ENCODE data around the gene CBX3.
A peak's percentile ranks its signal among the peaks of the same experiment; 100 is the strongest.
"Not testable (repeated sequence)": the region's sequence is repeated elsewhere in the genome, so short reads cannot be mapped to it uniquely, and the experiment has no call there.

The CBX3 gene

DNA sequence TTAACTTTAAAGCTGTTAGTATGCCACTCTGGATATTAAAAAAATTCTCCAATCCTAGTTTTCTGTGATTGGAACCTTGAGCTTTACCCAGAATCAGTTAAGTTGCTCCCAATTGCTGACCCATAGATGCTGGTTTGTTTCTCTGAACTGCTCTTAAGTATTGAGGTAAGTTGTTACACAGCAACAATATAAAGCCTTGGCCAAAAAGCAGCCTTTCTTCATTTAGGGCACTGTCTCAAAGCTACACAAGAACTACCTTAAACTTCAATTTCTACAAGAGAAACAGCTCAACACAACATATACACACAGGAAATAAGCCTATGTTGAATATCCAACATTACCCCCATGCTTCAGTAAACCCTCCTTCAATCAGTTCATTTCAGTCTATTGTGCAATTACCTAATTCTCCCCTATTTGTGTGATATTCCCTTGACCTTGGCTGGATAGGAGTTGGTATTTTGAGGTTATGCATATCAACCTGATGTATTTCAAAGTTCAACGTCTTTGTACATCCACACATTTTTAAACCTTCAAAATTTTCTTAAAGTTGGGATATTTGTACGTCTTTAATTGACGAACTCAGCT lies 12.5 kb upstream of the CBX3 start:
- peak; percentile 61 for DNase-seq

DNA sequence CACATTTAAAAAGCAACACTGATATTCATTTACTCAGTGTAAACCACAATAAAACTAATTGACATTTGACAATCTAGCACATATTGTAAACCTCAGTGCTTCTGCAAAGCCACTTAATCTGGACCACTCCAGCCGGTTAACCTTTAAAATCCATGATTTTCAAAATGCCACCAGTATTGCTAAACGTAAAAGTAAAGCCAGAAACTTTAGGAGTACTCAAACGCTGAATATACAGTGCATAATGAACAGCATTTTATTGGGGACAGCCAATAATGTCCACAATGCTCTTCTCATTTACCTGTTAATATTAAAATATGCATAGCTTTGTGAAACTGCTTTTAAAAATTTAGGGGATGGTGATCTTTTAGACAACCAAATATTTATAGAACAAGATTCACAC lies 11.8 kb upstream of the CBX3 start:
- peak; percentile 45 for DNase-seq

DNA sequence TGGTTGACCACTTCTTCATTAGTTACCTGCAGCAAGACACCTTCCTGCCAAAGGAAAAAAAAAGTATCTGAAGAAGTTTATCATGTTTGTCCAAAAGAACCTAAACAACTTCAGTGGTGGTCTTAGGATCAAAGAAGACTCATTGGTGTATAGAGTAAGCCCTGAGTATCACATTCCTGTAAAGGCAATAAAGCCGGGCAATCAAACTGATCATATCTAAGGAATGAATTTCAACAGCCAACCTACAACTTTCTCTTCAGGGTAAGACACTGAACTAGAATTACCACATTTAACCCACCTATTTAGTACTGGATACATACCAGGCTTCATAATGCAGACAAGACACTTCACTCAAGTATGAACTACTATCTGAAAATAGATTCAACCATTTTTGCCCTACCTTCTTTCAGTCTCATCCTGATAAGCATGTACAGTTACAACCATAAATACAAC lies 11.1 kb upstream of the CBX3 start:
- DNase-seq = peak; percentile 55

DNA sequence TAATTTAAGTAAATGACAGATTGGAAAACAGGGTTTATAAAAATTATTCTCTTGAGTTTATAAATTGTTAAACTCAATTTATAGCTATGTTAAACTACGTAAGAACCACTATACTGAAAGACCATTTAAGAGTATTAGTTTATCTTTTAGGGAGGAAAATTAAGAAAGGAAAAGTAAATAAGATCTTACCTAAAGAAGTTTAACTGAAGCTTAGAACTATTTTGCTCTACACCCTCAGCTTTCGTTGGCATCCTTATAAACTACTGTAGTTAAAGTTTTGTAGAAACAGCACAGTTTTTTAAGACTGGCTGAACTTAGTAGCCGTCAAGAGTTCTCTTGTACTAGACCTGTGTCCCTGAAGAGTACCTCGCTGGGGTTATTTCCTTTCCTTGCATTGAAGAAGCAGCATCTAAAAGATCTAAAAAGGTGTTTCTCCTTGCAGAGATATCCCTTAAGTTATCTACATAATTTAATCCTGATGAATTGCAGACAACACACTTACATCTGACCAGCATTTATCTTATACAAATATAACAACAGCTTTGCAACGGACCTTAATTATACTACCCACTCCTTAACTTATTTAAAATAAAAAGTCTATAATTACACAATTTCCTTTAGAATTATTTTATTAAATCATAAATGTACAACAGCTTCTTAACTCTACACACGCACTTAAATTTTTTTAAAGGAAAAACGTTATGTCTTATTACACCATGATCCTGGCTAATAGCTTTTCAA lies 10.1 kb upstream of the CBX3 start:
- DNase-seq = peak; percentile 17

DNA sequence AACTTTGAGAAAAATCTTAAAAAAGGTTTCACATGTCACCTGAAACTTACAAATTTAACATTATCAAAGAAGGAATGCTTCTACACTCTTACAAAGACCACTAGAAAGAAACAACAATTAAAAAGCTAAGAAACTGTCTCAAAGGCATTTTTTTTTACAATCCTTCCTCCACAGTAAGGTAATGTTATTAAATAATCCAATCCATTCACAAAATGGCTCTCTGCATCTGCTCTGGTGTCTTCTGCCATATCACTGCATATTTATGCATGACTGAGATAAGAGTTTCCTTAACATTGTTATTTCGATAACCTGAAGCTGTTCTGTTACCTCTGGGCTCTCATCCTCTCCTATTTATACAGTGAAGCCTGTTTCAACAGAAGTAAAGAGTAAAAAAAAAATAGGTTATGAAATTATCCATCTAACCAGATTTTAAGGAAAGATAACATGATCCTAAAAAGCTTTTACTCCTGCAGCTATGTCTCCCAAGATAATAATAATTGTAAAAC lies 9.5 kb upstream of the CBX3 start:
- DNase-seq = peak; percentile 37

DNA sequence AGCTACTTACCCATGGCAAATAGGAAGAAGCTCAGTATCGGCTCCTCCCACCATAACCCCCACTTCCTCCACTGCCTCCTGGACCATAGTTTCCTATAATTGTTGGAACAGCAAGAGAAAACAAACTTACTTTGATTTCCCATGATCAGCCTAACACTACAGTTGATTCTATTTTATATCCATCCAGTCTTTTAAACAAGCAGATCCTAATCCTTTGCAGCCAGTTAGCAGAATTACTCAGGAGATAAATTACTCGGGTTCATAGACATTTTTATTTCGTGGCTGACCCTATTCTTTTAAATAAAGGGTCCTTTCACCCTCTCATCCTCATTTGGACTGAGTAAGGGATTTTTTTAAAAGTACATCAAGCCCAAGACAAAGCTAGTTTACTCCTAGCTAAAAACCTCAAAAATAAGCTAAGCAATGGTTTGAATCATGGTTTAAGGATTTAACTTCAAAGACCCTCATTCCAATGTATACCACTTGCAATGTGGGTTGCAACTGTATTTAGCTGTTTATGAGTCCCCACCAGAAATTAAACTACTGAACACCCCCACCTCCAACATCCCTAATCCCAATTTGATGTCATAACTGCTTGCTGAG lies 9.0 kb upstream of the CBX3 start:
- DNase-seq = peak; percentile 38

DNA sequence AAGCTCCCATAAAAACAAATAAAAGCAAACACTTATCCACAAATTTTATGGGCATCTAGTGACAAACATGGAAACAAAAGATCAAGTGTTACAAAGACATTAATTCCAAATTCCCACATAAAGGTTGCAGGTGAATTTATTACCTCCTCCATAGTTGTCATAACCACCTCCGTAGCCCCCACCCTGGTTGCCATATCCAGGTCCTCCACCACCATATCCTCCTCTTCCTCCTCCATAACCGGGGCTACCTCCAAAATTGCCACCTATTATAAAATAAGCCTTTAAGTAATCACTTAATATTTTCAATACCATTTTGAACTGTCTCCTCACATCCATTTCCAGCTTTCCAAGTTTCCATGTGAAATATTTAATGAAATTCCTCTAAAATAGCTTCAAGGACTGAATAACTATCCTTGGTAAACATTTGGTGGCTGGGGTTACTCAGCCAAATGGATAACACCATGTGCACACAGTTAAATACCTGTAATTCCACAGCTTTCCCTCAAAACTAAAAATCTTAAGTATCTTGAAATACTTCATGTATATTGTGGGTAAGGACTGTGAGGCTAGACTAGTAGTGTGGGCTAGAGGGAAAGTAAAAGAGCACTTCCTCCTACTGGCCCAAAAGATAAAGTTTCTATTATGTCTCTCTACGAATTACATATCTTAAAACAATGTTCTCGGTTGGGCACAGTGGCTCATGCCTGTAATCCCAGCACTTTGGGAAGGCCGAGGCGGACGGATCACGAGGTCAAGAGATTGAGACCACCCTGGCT lies 7.9 kb upstream of the CBX3 start:
- DNase-seq = peak; percentile 33

DNA sequence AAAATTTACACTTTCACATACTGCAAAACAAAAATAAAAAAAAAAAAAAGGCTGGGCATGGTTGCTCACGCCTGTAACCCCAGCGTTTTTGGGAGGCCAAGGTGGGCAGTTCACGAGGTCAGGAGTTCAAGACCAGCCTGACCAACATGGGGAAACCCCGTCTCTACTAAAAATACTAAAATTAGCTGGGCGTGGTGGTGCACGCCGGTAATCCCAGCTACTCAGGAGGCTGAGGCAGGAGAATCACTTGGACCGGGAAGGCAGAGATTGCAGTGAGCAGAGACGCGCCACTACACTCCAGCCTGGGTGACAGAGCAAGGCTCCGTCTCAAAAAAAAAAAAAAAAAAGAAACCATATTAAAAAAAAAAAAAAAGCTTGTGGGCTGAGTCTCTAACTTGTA lies 6.8 kb upstream of the CBX3 start:
- DNase-seq = not testable (repeated sequence)

DNA sequence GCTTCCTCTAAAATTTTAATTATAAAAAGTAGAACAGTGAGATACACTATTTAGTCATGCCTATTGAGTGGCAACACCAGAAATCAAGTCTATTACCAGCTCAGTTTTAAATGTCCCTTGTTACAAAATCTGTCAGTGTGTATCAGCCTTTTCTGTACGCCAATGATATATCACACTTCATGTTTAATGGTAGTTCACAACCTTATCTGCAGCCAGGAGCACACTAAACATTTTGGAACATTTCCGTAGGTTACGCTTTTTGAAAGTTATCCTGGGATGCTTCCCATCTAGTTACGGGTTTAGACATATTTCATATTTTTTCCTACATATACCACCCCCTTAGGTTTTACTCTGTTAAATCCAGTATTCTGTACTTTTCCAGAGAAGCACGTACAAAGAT lies 6.4 kb upstream of the CBX3 start:
- DNase-seq = no peak

DNA sequence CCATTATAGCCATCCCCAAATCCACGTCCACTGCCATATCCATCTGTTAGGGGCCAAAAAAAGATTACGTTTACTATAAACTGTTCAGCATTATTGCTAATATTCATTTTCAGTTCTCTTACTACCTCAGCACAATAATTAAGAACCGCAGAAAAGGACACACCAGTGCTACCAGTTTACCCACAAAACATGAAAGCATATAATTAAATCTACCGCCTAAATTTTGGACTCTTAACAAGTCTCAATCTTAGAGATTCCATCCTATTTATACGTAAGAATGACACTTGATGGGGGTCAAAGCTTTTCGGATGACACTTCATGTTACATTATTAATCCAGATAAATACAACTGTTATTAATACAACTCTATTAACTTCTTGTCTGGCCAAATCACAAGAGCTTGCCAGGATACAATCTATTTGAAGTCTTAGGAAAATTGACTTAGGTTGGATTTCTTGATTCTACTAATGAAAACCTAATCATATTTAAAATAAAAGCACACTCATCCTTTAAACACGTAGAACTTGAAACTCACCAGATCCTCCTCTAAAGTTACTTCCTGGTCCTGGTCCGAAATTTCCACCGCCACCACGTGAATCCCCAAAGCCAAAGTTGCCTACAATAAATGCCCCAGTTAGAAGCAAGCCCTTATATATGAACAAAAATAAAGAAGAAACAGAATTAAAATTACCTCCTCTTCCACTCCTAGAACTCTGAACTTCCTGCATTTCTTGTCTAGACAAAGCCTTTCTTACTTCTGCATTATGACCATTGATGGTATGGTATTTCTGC lies 5.5 kb upstream of the CBX3 start:
- DNase-seq = no peak

DNA sequence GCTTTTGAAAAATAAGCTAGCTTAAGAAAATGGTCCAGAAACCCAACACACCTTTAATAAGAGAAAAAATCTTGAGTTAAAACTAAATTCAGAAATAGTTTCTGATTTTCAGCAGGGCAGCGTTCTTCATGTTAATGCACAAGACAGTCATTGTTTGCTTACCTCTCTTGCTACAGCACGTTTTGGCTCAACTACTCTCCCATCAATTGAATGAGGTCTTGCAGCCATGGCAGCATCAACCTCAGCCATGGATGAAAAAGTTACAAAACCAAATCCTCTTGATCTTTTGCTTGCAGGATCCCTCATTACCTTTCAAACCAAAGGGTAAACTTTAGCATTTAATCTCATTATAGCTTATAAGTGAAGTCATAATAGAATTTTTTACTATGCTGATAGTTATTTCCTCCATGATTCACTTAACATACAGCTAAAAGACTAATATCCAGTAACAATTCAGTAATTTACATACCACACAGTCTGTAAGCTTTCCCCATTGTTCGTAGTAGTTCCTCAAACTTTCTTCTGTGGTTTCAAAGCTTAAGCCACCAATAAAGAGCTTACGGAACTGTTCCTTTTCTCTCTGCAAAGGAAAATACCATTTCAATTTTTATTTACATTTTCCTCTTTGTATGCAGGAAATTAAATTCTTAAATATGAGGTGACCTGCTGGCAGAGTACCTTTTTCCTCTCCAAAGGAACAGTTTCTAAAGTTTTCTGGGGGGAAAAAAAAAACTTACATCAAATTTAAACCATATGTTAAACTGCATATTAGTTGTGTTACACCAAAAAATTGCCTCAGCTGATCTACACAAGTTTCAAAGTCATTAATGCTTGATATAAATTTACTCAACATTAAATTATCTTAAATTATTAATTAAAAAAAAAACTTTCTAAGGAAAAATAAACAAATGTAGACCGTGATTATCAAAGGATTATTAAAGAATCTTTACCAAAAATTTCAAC lies 4.1 kb upstream of the CBX3 start:
- DNase-seq = peak; percentile 27

DNA sequence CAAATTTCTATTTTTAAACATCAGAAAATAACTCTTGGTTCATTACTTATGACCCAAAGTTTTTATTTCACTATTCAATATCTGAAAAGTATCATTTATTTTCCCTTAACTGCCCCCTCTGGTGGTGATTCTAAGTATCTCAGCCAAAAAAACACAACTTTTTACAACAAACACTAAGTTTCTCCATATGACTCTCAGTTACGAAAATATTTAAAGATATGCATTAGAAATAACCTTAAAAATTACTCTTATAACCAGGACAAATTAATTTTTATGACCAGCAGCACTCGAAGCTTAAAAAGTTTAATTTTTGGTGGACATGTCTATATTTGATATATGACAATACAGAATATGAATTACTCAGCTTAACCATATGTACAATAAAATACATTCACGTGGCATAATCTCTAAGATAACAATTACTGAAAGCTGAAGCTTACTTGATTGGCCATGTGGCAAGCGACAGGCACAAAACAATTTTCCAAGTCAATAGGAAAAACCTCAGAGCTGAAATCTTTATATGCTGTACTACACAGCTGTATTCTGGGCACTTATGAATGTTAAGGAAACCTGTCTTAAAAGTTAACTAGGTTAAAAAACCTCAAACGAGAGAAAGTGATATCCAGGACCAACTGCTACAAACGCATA lies 3.3 kb upstream of the CBX3 start:
- peak; percentile 69 for DNase-seq

DNA sequence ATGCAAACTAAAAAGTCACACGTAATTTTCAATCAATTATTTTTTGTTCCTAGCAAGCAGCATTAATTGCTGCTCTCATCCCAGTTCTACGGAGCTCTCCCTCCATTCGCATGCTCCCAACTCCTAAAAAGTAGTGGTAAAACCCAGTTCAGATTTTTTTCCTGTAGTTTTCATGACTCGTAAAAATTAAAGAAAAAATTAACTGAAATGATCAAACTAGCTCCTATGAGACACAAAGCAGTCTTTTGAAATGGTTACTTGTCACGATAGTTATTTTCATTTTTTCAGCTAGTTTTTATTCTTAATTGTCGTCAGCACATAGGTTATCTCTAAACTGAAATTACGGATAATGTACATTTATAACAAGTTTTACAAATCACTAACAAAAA lies 2.8 kb upstream of the CBX3 start:
- peak; percentile 51 for DNase-seq

DNA sequence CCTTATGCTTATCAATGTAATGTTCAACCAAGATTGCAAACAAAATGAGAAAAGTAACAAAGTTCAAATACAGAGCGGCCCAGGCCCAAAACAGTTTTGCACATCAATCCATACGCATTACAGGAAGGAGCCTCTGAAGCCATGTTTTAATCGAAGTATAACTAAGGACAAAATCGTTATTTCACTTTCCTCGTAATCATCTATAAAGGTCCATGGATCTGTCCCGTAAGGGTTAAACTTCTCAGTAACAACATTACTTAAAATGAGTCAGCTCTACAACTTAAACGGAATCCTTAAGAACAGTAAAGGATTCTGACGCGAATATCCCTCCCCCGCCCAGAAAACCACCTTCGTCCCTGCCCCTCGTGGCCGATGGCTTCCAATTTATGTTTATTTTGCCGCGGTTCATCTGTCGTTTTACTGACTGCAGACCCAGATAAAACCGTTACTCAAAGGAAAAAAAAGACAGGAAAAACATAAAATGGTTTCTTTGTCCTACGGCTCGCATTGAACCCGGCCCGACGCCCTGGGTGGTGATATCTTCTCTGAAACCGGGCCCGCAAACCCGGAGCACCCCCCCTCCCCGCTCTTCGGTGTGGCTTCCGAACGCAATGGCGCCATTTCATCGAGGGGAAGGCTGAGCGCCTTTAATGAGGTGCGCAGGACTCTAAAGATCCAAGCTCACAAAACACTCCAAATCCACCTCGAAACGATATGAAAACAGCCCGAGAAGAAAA lies 2.1 kb upstream of the CBX3 start:
- peak; percentile 89 for DNase-seq

DNA sequence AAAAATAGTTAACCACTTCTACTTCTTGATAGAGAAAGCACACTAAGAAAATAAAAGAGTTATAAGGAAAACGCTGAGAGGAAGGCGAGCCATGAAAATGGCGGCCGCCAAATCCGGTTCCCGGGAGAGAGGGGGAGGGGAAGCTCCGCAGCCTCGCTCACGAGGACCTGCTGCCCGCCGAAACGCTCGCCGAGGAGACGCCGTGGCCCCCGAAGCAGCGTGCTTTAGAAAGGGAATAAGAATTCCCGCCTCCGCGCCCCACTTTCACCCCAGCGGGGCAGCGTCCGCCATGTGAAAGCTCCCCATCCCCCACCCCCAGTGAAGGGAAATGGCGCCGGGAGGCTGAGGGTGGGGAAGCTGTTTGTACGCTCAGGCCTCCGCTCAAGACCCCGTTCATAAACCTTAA lies 1.5 kb upstream of the CBX3 start:
- peak; percentile 89 for DNase-seq

DNA sequence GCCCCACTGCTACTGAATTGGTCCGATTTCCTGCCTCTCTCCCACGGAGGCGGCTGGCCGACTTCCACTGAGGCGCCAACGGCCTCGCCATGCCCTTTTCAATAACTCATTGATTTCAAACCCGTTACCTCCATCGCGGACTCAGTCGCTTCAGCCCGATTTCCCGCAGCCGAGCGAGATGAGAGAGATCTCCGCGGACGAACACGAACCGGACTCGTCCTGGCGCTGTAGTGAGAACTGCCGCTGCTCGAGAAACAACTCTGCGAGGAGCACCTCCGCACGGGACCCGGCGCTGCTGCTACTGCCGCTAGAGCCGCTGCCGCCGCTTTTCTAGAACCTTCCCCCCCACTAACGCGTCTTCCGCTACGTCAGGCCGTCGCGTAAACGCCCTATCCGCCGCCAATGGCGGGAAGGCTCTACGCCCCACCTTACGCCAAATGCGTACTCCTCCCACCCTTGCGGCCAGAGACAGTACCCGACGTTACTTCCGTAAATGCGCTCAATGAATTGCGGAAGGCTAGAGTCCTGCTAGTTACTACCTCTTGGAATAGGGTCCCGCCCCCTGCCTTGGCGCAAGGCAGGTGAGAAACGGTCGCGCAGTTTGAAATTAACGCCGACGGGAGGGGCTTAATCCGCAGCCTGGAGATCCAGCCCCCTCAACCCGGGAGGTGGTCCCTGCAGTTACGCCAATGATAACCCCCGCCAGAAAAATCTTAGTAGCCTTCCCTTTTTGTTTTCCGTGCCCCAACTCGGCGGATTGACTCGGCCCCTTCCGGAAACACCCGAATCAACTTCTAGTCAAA lies 900 bp upstream of the CBX3 start, which contains the start of gene HNRNPA2B1:
Gene HNRNPA2B1 (minus strand): TSS at position 303 of the 803 bp plus-strand sequence. CDS start 169 bp downstream, at position 134.
- peak; percentile 100 for DNase-seq

DNA sequence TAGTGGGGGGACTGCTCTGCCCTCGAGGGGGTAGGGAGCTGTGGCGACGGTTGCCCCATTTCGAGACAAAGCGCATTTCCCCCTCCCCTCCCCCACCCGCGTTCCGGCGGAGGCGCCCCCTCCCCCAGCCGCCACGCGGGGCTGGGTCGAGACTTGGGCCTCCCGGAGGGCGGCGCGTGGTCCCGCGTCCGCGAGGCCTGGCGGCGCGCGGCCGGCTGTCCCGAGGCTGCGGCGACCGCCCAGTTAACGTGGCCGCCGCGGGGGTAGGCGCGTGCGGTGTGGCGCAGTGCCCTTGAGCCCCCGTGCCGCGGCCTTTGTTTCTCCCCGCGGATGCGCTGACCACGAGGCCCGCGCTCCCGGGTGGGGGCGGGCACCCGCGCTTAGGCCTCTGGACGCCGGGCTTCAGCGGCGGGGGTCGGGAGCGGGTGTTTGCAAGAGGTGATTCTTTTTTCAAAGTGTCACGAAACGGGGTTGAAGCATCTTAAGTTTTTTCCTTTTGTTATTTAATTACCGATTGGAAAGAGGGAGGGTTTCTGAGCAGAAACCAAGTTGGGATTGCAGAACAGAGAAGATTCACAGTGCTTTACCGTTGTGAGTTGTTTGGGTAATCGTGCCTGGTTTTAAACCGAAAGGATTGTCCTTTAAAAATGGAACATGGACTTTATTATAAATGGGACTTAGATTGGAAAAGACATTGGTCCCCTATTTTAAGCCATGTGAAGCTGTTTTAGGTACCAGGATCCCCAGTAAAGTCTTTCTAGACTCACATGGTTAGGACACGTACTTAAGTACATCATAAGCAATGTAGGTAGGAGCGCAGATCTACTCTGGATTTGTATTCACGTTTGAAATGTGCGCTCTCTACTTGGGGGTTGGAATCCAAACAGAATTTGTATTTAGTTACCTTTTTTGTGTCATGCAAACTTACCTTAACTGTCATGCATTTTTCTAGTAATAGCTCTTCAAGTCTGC lies 760 bp downstream of the CBX3 start:
- peak; percentile 86 for DNase-seq

DNA sequence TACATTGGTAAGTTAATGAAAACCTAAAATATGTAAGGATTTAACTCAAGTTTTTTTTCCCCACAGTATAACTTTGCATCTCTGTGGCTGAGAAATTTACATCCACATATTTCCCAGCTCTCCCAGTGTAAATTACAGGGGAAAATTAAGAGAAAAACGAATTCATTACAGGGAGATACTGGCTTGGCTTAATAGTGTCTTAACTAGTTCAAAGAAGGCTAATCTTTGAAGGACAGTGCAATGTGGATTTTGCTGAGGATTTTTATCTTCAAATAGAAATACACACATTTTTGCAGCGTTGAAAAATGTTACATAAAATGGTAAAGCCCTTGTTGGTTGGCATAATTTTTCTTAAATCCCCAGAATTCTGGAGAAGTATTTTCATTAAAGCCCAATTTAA lies 1.5 kb downstream of the CBX3 start:
- no peak for DNase-seq
